ENCODE results near the gene KMT5B. TPM values are rescaled to one million over a fixed set of nuclear protein-coding genes. Genes with fewer than 3 reads are reported as not detected.
A peak's percentile ranks its signal among the peaks of the same experiment; 100 is the strongest.

KMT5B gene
- total and polyA plus RNA-seq, 2 donors (not counting 1 experiment from before 2014, with no cell fraction given): 13.4 to 77.8 TPM

- H3K9me3 ChIP-seq (ENCODE audit: control extremely low read depth in 1 of 3, control insufficient read depth in 2 of 3, insufficient read depth in 1 of 3, low read length in 2 of 3): no peaks in the 10 kb centered on the region
- WGBS (ENCODE audit: insufficient coverage): 44% methylated on average over 5 of the region's 5 CpGs
- peaks cover 100% of the 10 kb centered on the region for H3K79me2 ChIP-seq (ENCODE audit: control insufficient read depth, insufficient read depth, low read length)
- Mint-ChIP-seq H3K4me3 (no peak overlapping the region), H3K27ac (no peak overlapping the region), H3K27me3 (no peaks in the 10 kb centered on the region), H3K9me3 (ENCODE audit: insufficient read depth) (no peaks in the 10 kb centered on the region), H3K4me1 (peaks cover 63% of the 10 kb centered on the region)
- ATAC-seq (ENCODE audit: low read depth) (peak; percentile 70), DNase-seq (peak; percentile 75)
- H4K20me1 ChIP-seq (ENCODE audit: control insufficient read depth, insufficient read depth, low read length, poor library complexity, severe bottlenecking): peaks cover 96% of the 10 kb centered on the region
- H3K4me1 ChIP-seq (ENCODE audit: control insufficient read depth in 2 of 2, insufficient read depth in 2 of 2, low read length in 2 of 2): peaks cover 34 to 43% of the 10 kb centered on the region in 2 donors
- no peaks in the 10 kb centered on the region for H3K27me3 ChIP-seq (replicated peaks in 1 of 4; ENCODE audit: control extremely low read depth in 1 of 4, control insufficient read depth in 3 of 4, insufficient read depth in 4 of 4, low read length in 3 of 4)
- intact Hi-C loops (cut with micrococcal nuclease): loop anchor here (1.0 kb wide), 1 partner anchor 197 kb away; no protein-coding TSS in a partner anchor
- TF ChIP-seq, protein P1, sequence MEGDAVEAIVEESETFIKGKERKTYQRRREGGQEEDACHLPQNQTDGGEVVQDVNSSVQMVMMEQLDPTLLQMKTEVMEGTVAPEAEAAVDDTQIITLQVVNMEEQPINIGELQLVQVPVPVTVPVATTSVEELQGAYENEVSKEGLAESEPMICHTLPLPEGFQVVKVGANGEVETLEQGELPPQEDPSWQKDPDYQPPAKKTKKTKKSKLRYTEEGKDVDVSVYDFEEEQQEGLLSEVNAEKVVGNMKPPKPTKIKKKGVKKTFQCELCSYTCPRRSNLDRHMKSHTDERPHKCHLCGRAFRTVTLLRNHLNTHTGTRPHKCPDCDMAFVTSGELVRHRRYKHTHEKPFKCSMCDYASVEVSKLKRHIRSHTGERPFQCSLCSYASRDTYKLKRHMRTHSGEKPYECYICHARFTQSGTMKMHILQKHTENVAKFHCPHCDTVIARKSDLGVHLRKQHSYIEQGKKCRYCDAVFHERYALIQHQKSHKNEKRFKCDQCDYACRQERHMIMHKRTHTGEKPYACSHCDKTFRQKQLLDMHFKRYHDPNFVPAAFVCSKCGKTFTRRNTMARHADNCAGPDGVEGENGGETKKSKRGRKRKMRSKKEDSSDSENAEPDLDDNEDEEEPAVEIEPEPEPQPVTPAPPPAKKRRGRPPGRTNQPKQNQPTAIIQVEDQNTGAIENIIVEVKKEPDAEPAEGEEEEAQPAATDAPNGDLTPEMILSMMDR (IDR thresholded peaks at IDR 0.05): peak; percentile 86
- TF ChIP-seq EZH2 (IDR thresholded peaks at IDR 0.05; ENCODE audit: borderline replicate concordance, insufficient read depth, low read depth, low read length, poor library complexity, severe bottlenecking): no peak
- H3K4me3 ChIP-seq (ENCODE audit: control extremely low read depth in 1 of 5, extremely low read depth in 1 of 5, insufficient read depth in 1 of 5, low read depth in 2 of 5, low read length in 4 of 5): no peak overlapping the region
- H3K27ac ChIP-seq (ENCODE audit: low read length in 2 of 2): no peak overlapping the region
- H3K36me3 ChIP-seq (replicated peaks in 1 of 2; ENCODE audit: control extremely low read depth in 1 of 2, control insufficient read depth in 1 of 2, extremely low read depth in 1 of 2, insufficient read depth in 2 of 2, low read length in 1 of 2): no peaks in the 10 kb centered on the region
- H3K9ac ChIP-seq (ENCODE audit: low read length): no peak overlapping the region
- H2AFZ ChIP-seq (ENCODE audit: insufficient read depth, low read depth, low read length, poor library complexity, severe bottlenecking): no peak overlapping the region
- H3K4me2 ChIP-seq (replicated peaks; ENCODE audit: low read depth, low read length, poor library complexity, severe bottlenecking): no peak overlapping the region
- CTCF ChIA-PET: interaction anchor here (0.5 to 7.5 kb wide), 13 partner anchors 9 to 1054 kb away, joined by 3 to 72 read pairs (median 4); partner anchors contain the start of genes ALDH3B1 and UNC93B1
- POLR2A ChIA-PET: interaction anchor here (0.5 to 1.1 kb wide), 3 partner anchors 80 to 283 kb away, joined by 3 read pairs; no protein-coding TSS in a partner anchor
Measured at GRCh38 chr11:68206211-68206610, 6.9 kb downstream of the KMT5B start.

DNA sequence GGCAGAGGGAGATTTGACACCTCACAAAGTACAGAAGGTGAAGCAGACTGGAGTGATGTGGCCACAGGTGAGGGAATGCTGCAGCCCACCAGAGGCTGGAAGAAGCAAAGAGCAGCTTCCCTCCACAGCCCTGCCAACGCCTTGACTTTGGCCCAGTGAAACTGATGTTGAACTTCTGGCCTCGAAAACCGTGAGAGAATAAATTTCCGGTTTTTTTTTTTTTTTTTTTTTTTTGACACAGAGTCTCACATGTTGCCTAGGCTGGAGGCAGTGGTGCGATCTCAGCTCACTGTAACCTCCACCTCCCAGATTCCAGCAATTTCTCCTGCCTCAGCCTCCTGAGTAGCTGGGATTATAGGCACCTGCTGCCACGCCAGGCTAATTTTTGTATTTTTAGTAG is 8.7 kb downstream of the KMT5B start:
- Histone ChIP-seq H3K4me3 (ENCODE audit: control extremely low read depth in 1 of 5, extremely low read depth in 1 of 5, insufficient read depth in 1 of 5, low read depth in 2 of 5, low read length in 4 of 5) (no peak overlapping the region), H3K9ac (ENCODE audit: low read length) (no peak overlapping the region), H3K4me2 (replicated peaks; ENCODE audit: low read depth, low read length, poor library complexity, severe bottlenecking) (no peak overlapping the region), H2AFZ (ENCODE audit: insufficient read depth, low read depth, low read length, poor library complexity, severe bottlenecking) (no peak overlapping the region), H3K79me2 (ENCODE audit: control insufficient read depth, insufficient read depth, low read length) (peaks cover 100% of the 10 kb centered on the region), H4K20me1 (ENCODE audit: control insufficient read depth, insufficient read depth, low read length, poor library complexity, severe bottlenecking) (peaks cover 99% of the 10 kb centered on the region), H3K9me3 (ENCODE audit: control extremely low read depth in 1 of 3, control insufficient read depth in 2 of 3, insufficient read depth in 1 of 3, low read length in 2 of 3) (no peaks in the 10 kb centered on the region), H3K27me3 (replicated peaks in 1 of 4; ENCODE audit: control extremely low read depth in 1 of 4, control insufficient read depth in 3 of 4, insufficient read depth in 4 of 4, low read length in 3 of 4) (no peaks in the 10 kb centered on the region), H3K36me3 (replicated peaks in 1 of 2; ENCODE audit: control extremely low read depth in 1 of 2, control insufficient read depth in 1 of 2, extremely low read depth in 1 of 2, insufficient read depth in 2 of 2, low read length in 1 of 2) (no peaks in the 10 kb centered on the region), H3K4me1 (ENCODE audit: control insufficient read depth in 2 of 2, insufficient read depth in 2 of 2, low read length in 2 of 2) (peaks cover 25 to 26% of the 10 kb centered on the region in 2 donors), H3K27ac (ENCODE audit: low read length in 2 of 2) (no peak overlapping the region)
- peaks cover 59% of the 10 kb centered on the region for H3K4me1 Mint-ChIP-seq
- no peaks in the 10 kb centered on the region for H3K9me3 Mint-ChIP-seq (ENCODE audit: insufficient read depth)
- ChIA-PET CTCF (interaction anchor here (0.5 to 6.0 kb wide), 11 partner anchors 13 to 206 kb away, joined by 3 to 26 read pairs (median 3); partner anchors contain the start of gene ALDH3B1), POLR2A (interaction anchor here (1.1 kb wide), 1 partner anchor 8 kb away, joined by 3 read pairs; no protein-coding TSS in a partner anchor)
- TF ChIP-seq, protein P1 (IDR thresholded peaks at IDR 0.05): no peak
- no peak for TF ChIP-seq EZH2 (IDR thresholded peaks at IDR 0.05; ENCODE audit: borderline replicate concordance, insufficient read depth, low read depth, low read length, poor library complexity, severe bottlenecking)
- 82% methylated on average over 4 of the region's 6 CpGs for WGBS (ENCODE audit: insufficient coverage)
- H3K27ac Mint-ChIP-seq: no peak overlapping the region
- ATAC-seq (ENCODE audit: low read depth): no peak
- intact Hi-C loops (cut with micrococcal nuclease): no loop called here
- H3K4me3 Mint-ChIP-seq: no peak overlapping the region
- H3K27me3 Mint-ChIP-seq: no peaks in the 10 kb centered on the region
- DNase-seq: no peak

Data from B cell (primary cell).